ENCODE results near the gene ZFP64.

DNA sequence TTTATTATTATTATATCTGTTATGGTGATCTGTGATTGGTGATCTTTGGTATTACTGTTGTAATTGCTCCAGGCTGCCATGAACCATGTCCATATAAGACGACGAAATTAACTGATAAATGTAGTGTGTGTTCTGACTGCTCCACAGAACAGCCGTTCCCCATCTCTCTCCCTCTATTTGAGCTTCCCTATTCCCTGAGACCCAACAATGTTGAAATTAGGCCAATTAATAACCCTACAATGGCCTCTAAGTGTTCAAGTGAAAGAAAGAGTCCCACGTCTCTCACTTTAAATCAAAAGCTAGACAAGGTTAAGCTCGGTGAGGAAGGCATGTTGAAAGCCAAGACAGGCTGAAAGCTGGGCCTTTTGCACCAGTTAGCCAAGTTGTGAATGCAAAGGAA, 51.6 kb downstream of the ZFP64 start:
- TF ChIP-seq, protein P1, sequence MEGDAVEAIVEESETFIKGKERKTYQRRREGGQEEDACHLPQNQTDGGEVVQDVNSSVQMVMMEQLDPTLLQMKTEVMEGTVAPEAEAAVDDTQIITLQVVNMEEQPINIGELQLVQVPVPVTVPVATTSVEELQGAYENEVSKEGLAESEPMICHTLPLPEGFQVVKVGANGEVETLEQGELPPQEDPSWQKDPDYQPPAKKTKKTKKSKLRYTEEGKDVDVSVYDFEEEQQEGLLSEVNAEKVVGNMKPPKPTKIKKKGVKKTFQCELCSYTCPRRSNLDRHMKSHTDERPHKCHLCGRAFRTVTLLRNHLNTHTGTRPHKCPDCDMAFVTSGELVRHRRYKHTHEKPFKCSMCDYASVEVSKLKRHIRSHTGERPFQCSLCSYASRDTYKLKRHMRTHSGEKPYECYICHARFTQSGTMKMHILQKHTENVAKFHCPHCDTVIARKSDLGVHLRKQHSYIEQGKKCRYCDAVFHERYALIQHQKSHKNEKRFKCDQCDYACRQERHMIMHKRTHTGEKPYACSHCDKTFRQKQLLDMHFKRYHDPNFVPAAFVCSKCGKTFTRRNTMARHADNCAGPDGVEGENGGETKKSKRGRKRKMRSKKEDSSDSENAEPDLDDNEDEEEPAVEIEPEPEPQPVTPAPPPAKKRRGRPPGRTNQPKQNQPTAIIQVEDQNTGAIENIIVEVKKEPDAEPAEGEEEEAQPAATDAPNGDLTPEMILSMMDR (conservative IDR thresholded peaks at IDR 0.05; ENCODE audit: low read length) = no peak
- no peak for TF ChIP-seq EZH2phosphoT487 (IDR thresholded peaks at IDR 0.05; ENCODE audit: borderline replicate concordance, low read depth, low read length)

Data from OCI-LY7 (cell line).